Inflammatory macrophage treated with lipopolysaccharide for 4 hours (primary cell): ENCODE results near the gene FOSL1.

Source experiments
- DNase-seq: peaks from one replicate; pipeline ENCODE4 v3.0.0-alpha.2; 2020

FOSL1 gene

GRCh38 chr11:65919573-65920371 is 19.6 kb upstream of the FOSL1 start:
- peak; percentile 21 for DNase-seq

- DNase-seq = peak; percentile 99
These were observed 19.0 kb upstream of the FOSL1 start, which contains the start of gene DRAP1 for GRCh38 chr11:65919141-65919572. Gene DRAP1, plus strand, starts transcription at chr11:65919426. Its CDS starts 76 bp downstream, at chr11:65919502.

- DNase-seq = no peak
These were observed 18.3 kb upstream of the FOSL1 start, which contains the start of gene C11orf68 for GRCh38 chr11:65918211-65919140. Gene C11orf68, minus strand, starts transcription at chr11:65919062. Its CDS starts 31 bp downstream, at chr11:65919031.

- no peak for DNase-seq
These were observed 17.4 kb upstream of the FOSL1 start for GRCh38 chr11:65917434-65918210.

GRCh38 chr11:65917077-65917433 is 16.9 kb upstream of the FOSL1 start:
- no peak for DNase-seq

GRCh38 chr11:65916391-65916790 is 16.2 kb upstream of the FOSL1 start:
- no peak for DNase-seq

GRCh38 chr11:65915821-65916251 is 15.6 kb upstream of the FOSL1 start:
- DNase-seq = peak; percentile 58

GRCh38 chr11:65915101-65915820 is 15.1 kb upstream of the FOSL1 start:
- DNase-seq = no peak

GRCh38 chr11:65912845-65913244 is 12.7 kb upstream of the FOSL1 start:
- DNase-seq = no peak

GRCh38 chr11:65911682-65912568 is 11.7 kb upstream of the FOSL1 start:
- peak; percentile 37 for DNase-seq

- DNase-seq = no peak
These were observed 7.7 kb upstream of the FOSL1 start for GRCh38 chr11:65907878-65908277.

- no peak for DNase-seq
These were observed 6.4 kb upstream of the FOSL1 start for GRCh38 chr11:65906602-65907001.

- DNase-seq = no peak
These were observed 3.5 kb upstream of the FOSL1 start for GRCh38 chr11:65903715-65904114.

- no peak for DNase-seq
These were observed 2.9 kb upstream of the FOSL1 start for GRCh38 chr11:65903068-65903481.

GRCh38 chr11:65900899-65901180 is 652 bp upstream of the FOSL1 start:
- no peak for DNase-seq

GRCh38 chr11:65899356-65900124 is 648 bp downstream of the FOSL1 start:
- DNase-seq = peak; percentile 80

GRCh38 chr11:65898656-65899355 is 1.4 kb downstream of the FOSL1 start:
- DNase-seq = no peak

- DNase-seq = no peak
These were observed 3.1 kb downstream of the FOSL1 start for GRCh38 chr11:65897020-65897471.
